OCI-LY1 (cell line): ENCODE measurements around the gene ZDHHC11.
"Not testable (repeated sequence)": the region's sequence is repeated elsewhere in the genome, so short reads cannot be mapped to it uniquely, and the experiment has no call there.

Experiments used
- H2AFZ ChIP-seq: fragments of 200-600 bp; sonication (generic), shearing (Covaris generic); 2 replicates; pipeline ENCODE4 v1.6.0; 2014; ENCODE audit warnings: antibody characterized with exemption, mild to moderate bottlenecking, low read length
- H3F3A ChIP-seq: fragments of 200-600 bp; sonication (generic), shearing (Covaris generic); 2 replicates; pipeline ENCODE4 v1.6.0; 2014; ENCODE audit warnings: mild to moderate bottlenecking, antibody characterized with exemption, low read length, moderate library complexity; ENCODE audit not compliant: insufficient read depth
- H3K27ac ChIP-seq: fragments of 200-600 bp; sonication (generic); 2 replicates; pipeline ENCODE4 v1.5.1; 2014; ENCODE audit warnings: low read length, mixed run types, mild to moderate bottlenecking, low read depth; ENCODE audit not compliant: poor library complexity, severe bottlenecking
- H3K27me3 ChIP-seq: fragments of 200-600 bp; sonication (generic); 2 replicates; pipeline ENCODE4 v1.6.0; 2014; ENCODE audit warnings: antibody characterized with exemption, mild to moderate bottlenecking, low read length, moderate library complexity; ENCODE audit not compliant: insufficient read depth
- H3K36me3 ChIP-seq: fragments of 200-600 bp; sonication (generic); 2 replicates; pipeline ENCODE4 v1.6.1; 2014; ENCODE audit warnings: mild to moderate bottlenecking, antibody characterized with exemption, low read length, moderate library complexity, mixed read lengths; ENCODE audit not compliant: insufficient read depth
- H3K4me1 ChIP-seq: fragments of 200-600 bp; sonication (generic); 2 replicates; pipeline ENCODE4 v1.5.1; 2014; ENCODE audit warnings: mild to moderate bottlenecking, low read length, moderate library complexity; ENCODE audit not compliant: insufficient read depth, severe bottlenecking
- H3K4me2 ChIP-seq: fragments of 200-600 bp; sonication (generic), shearing (Covaris generic); 2 replicates; pipeline ENCODE4 v1.6.1; 2014; ENCODE audit warnings: low read length
- H3K4me3 ChIP-seq: fragments of 200-600 bp; sonication (generic); 2 replicates; pipeline ENCODE4 v1.5.1; 2014; ENCODE audit warnings: low read length, low read depth, mild to moderate bottlenecking, mixed read lengths; ENCODE audit not compliant: poor library complexity, severe bottlenecking
- H3K79me2 ChIP-seq: fragments of 200-600 bp; shearing (Covaris generic); 2 replicates; pipeline ENCODE4 v1.6.1; 2016; ENCODE audit warnings: mixed run types, low read length, mixed read lengths; ENCODE audit not compliant: insufficient read depth
- H3K9ac ChIP-seq: fragments of 200-600 bp; sonication (generic), shearing (Covaris generic); 2 replicates; pipeline ENCODE4 v1.6.1; 2014; ENCODE audit warnings: mild to moderate bottlenecking, low read length, mixed read lengths
- H3K9me2 ChIP-seq: fragments of 200-600 bp; sonication (generic), shearing (Covaris generic); 2 replicates; pipeline ENCODE4 v1.6.1; 2014; ENCODE audit warnings: low read depth, mild to moderate bottlenecking, low read length, mixed read lengths
- H3K9me3 ChIP-seq: fragments of 200-600 bp; shearing (Covaris generic); 2 replicates; pipeline ENCODE4 v1.6.1; 2014; ENCODE audit warnings: low read length, mixed read lengths
- H4K20me1 ChIP-seq: fragments of 200-600 bp; sonication (generic), shearing (Covaris generic); 2 replicates; pipeline ENCODE4 v1.6.0; 2016; ENCODE audit warnings: mild to moderate bottlenecking, low read length; ENCODE audit not compliant: insufficient read depth
- CTCF ChIP-seq: fragments of 200-600 bp; sonication (generic), shearing (Covaris generic); IDR thresholded peaks from 2 replicates; pipeline ENCODE4 v1.5.1; 2017; ENCODE audit warnings: mild to moderate bottlenecking, antibody characterized with exemption, low read length, moderate library complexity, mixed read lengths
- EZH2 ChIP-seq: fragments of 200-600 bp; sonication (generic), shearing (Covaris generic); IDR thresholded peaks from 2 replicates; pipeline ENCODE4 v1.8.0; 2017; ENCODE audit warnings: borderline replicate concordance, mixed run types, mild to moderate bottlenecking, antibody characterized with exemption, low read length, moderate library complexity, mixed read lengths

ZDHHC11 gene

GRCh38 chr5:801472-801871 is 49.3 kb downstream of the ZDHHC11 start:
- Histone ChIP-seq H3K4me2 (no peak overlapping the region), H3K27me3 (no peaks in the 10 kb centered on the region), H3K9me2 (no peaks in the 10 kb centered on the region), H3K4me1 (no peaks in the 10 kb centered on the region), H3F3A (no peaks in the 10 kb centered on the region), H3K9me3 (no peaks in the 10 kb centered on the region), H3K36me3 (no peaks in the 10 kb centered on the region), H3K79me2 (no peaks in the 10 kb centered on the region), H2AFZ (no peak overlapping the region), H3K4me3 (no peak overlapping the region), H3K27ac (no peak overlapping the region), H4K20me1 (no peaks in the 10 kb centered on the region), H3K9ac (no peak overlapping the region)
- TF ChIP-seq CTCF, result no peak
- no peak for TF ChIP-seq EZH2

- not testable (repeated sequence) for H3K4me3 ChIP-seq, H3K9me2 ChIP-seq, H2AFZ ChIP-seq, H3K4me2 ChIP-seq, H3K27me3 ChIP-seq, H3K9me3 ChIP-seq, H4K20me1 ChIP-seq, H3K4me1 ChIP-seq, H3K9ac ChIP-seq, H3K79me2 ChIP-seq, H3F3A ChIP-seq, H3K36me3 ChIP-seq, H3K27ac ChIP-seq
Measured at GRCh38 chr5:801055-801454, 49.7 kb downstream of the ZDHHC11 start.

GRCh38 chr5:798505-799138 is 52.2 kb downstream of the ZDHHC11 start:
- H4K20me1 ChIP-seq, H2AFZ ChIP-seq, H3K4me3 ChIP-seq, H3K4me1 ChIP-seq, H3K79me2 ChIP-seq, H3F3A ChIP-seq, H3K36me3 ChIP-seq, H3K4me2 ChIP-seq, H3K27ac ChIP-seq, H3K9ac ChIP-seq, H3K9me2 ChIP-seq, H3K27me3 ChIP-seq, H3K9me3 ChIP-seq: not testable (repeated sequence)

- not testable (repeated sequence) for H3K4me1 ChIP-seq, H3K27ac ChIP-seq, H3K9ac ChIP-seq, H4K20me1 ChIP-seq, H3K9me2 ChIP-seq, H3F3A ChIP-seq, H2AFZ ChIP-seq, H3K4me3 ChIP-seq, H3K27me3 ChIP-seq, H3K4me2 ChIP-seq, H3K9me3 ChIP-seq, H3K36me3 ChIP-seq, H3K79me2 ChIP-seq
Measured at GRCh38 chr5:797986-798385, 52.8 kb downstream of the ZDHHC11 start.

GRCh38 chr5:795873-796272 is 54.9 kb downstream of the ZDHHC11 start:
- H2AFZ ChIP-seq, H3F3A ChIP-seq, H3K4me1 ChIP-seq, H3K36me3 ChIP-seq, H3K27ac ChIP-seq, H3K9ac ChIP-seq, H3K9me3 ChIP-seq, H3K4me2 ChIP-seq, H3K79me2 ChIP-seq, H3K27me3 ChIP-seq, H3K4me3 ChIP-seq, H4K20me1 ChIP-seq, H3K9me2 ChIP-seq: not testable (repeated sequence)

- not testable (repeated sequence) for H3K9me3 ChIP-seq, H3K4me2 ChIP-seq, H2AFZ ChIP-seq, H3K4me1 ChIP-seq, H3F3A ChIP-seq, H3K9me2 ChIP-seq, H3K36me3 ChIP-seq, H3K27ac ChIP-seq, H3K27me3 ChIP-seq, H4K20me1 ChIP-seq, H3K4me3 ChIP-seq, H3K79me2 ChIP-seq, H3K9ac ChIP-seq
Measured at GRCh38 chr5:794948-795347, 55.8 kb downstream of the ZDHHC11 start.

GRCh38 chr5:788703-789102 is 62.1 kb downstream of the ZDHHC11 start:
- H3K36me3 ChIP-seq, H3K4me1 ChIP-seq, H3K4me2 ChIP-seq: not testable (repeated sequence)

More at GRCh38 chr5:788703-789102, 62.1 kb downstream of the ZDHHC11 start:
- H3K27ac ChIP-seq, H3K9me2 ChIP-seq, H3F3A ChIP-seq, H3K27me3 ChIP-seq, H3K79me2 ChIP-seq, H3K9me3 ChIP-seq, H4K20me1 ChIP-seq, H2AFZ ChIP-seq, H3K4me3 ChIP-seq, H3K9ac ChIP-seq: not testable (repeated sequence)
